ENCODE measurements around the gene DENND6A.
A peak's percentile ranks its signal among the peaks of the same experiment; 100 is the strongest.

The DENND6A gene

DNA sequence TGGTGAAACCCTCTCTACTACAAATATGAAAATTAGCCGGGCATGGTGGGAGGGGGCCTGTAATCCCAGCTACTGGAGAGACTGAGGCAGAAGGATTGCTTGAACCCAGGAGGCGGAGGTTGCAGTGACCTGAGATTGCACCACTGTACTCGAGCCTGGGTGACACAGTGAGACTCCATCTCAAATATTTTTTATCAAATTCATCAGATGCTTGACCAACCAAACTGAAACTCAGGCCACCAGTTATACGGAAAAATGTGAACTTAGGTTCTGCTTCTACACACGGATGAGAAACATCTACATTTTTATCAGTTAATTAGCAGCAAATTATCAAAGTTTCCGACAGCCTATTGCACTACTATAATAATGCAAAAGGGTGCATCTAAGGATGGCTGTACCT lies 100.6 kb downstream of the DENND6A start:
- Histone ChIP-seq H3K36me3 (ENCODE audit: low read length) (peaks cover 4% of the 10 kb centered on the region; the same call in 1 of the 2 replicates), H3K4me3 (ENCODE audit: insufficient read depth, low read length, poor library complexity, severe bottlenecking) (no peak overlapping the region), H2AFZ (ENCODE audit: low read depth, low read length, severe bottlenecking) (no peak overlapping the region), H3K27ac (ENCODE audit: low read depth, low read length) (no peak overlapping the region), H3F3A (ENCODE audit: insufficient read depth) (peaks cover 11% of the 10 kb centered on the region), H3K9me3 (ENCODE audit: insufficient read depth, low read length) (no peaks in the 10 kb centered on the region), H3K79me2 (ENCODE audit: insufficient read depth, low read length) (peaks cover 93% of the 10 kb centered on the region), H4K20me1 (ENCODE audit: low read depth, low read length) (no peaks in the 10 kb centered on the region; the same call in 1 of the 2 replicates), H3K9me2 (replicated peaks; ENCODE audit: insufficient read depth, low read length) (no peaks in the 10 kb centered on the region), H3K9ac (ENCODE audit: low read length) (no peak overlapping the region), H3K4me2 (ENCODE audit: low read depth, low read length, poor library complexity, severe bottlenecking) (no peak overlapping the region), H3K27me3 (ENCODE audit: low read length) (no peaks in the 10 kb centered on the region)
- no peak for TF ChIP-seq EZH2phosphoT487 (conservative IDR thresholded peaks at IDR 0.05; ENCODE audit: low read length)
- TF ChIP-seq, protein P1, sequence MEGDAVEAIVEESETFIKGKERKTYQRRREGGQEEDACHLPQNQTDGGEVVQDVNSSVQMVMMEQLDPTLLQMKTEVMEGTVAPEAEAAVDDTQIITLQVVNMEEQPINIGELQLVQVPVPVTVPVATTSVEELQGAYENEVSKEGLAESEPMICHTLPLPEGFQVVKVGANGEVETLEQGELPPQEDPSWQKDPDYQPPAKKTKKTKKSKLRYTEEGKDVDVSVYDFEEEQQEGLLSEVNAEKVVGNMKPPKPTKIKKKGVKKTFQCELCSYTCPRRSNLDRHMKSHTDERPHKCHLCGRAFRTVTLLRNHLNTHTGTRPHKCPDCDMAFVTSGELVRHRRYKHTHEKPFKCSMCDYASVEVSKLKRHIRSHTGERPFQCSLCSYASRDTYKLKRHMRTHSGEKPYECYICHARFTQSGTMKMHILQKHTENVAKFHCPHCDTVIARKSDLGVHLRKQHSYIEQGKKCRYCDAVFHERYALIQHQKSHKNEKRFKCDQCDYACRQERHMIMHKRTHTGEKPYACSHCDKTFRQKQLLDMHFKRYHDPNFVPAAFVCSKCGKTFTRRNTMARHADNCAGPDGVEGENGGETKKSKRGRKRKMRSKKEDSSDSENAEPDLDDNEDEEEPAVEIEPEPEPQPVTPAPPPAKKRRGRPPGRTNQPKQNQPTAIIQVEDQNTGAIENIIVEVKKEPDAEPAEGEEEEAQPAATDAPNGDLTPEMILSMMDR (IDR thresholded peaks at IDR 0.05; ENCODE audit: insufficient read depth, low read length, poor library complexity, severe bottlenecking), result no peak

DNA sequence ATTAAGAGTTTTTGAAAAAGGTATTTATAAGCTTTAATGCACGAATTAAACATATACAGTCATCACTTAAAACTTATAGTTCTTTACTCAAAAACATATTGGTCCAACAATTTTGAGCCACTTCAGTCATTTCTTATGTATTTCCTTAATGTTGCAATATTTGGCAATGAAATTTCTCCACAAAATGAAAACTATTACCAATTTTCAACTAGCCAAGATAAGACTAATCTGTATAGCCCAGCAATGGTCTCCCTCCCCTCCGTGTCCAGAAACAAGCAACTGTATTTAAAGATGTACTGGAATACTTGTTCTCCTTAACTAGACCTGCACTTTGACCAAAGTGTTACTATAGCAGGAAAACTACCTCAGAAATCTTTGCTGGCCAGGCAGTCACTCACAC lies 105.0 kb downstream of the DENND6A start:
- H3K79me2 ChIP-seq (ENCODE audit: insufficient read depth, low read length), result peaks cover 86% of the 10 kb centered on the region
- H3K27ac ChIP-seq (ENCODE audit: low read depth, low read length), result peak overlapping the region; percentile 20; the same call in 1 of the 2 replicates
- H3K9me3 ChIP-seq (ENCODE audit: insufficient read depth, low read length), result no peaks in the 10 kb centered on the region
- no peak overlapping the region for H2AFZ ChIP-seq (ENCODE audit: low read depth, low read length, severe bottlenecking)
- no peak overlapping the region for H3K4me2 ChIP-seq (ENCODE audit: low read depth, low read length, poor library complexity, severe bottlenecking)
- no peaks in the 10 kb centered on the region for H3K9me2 ChIP-seq (replicated peaks; ENCODE audit: insufficient read depth, low read length)
- TF ChIP-seq EZH2phosphoT487 (conservative IDR thresholded peaks at IDR 0.05; ENCODE audit: low read length), result no peak
- TF ChIP-seq, protein P1 (IDR thresholded peaks at IDR 0.05; ENCODE audit: insufficient read depth, low read length, poor library complexity, severe bottlenecking), result no peak
- H3K4me3 ChIP-seq (ENCODE audit: insufficient read depth, low read length, poor library complexity, severe bottlenecking), result no peak overlapping the region
- peaks cover 2% of the 10 kb centered on the region; the same call in 1 of the 2 replicates for H3K36me3 ChIP-seq (ENCODE audit: low read length)
- H3F3A ChIP-seq (ENCODE audit: insufficient read depth), result peaks cover 7% of the 10 kb centered on the region
- H3K27me3 ChIP-seq (ENCODE audit: low read length), result no peaks in the 10 kb centered on the region
- H4K20me1 ChIP-seq (ENCODE audit: low read depth, low read length), result peaks cover 9% of the 10 kb centered on the region; the same call in 1 of the 2 replicates
- no peak overlapping the region for H3K9ac ChIP-seq (ENCODE audit: low read length)

DNA sequence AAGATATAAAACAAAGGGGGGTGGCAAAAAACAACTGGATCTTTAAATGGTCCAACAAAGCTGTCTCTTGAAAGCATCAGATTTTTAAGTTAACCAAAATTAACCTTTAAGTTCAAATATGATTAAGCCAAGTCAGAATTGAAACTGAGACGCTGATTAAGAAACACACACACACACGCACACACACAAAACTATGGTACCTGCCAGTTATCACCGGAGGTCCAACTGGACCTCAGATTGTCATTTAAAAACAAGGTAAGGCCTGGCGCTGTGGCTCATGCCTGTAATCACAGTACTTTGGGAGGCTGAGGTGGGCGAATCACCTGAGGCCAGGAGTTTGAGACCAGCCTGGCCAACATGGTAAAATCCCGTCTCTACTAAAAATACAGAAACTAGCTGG lies 106.1 kb downstream of the DENND6A start:
- Histone ChIP-seq H3K79me2 (ENCODE audit: insufficient read depth, low read length) (peaks cover 77% of the 10 kb centered on the region), H3K9me2 (replicated peaks; ENCODE audit: insufficient read depth, low read length) (no peaks in the 10 kb centered on the region), H4K20me1 (ENCODE audit: low read depth, low read length) (peaks cover 9% of the 10 kb centered on the region; the same call in 1 of the 2 replicates), H3K36me3 (ENCODE audit: low read length) (peaks cover 2% of the 10 kb centered on the region; the same call in 1 of the 2 replicates), H3K4me2 (ENCODE audit: low read depth, low read length, poor library complexity, severe bottlenecking) (no peak overlapping the region), H3F3A (ENCODE audit: insufficient read depth) (peaks cover 9% of the 10 kb centered on the region), H2AFZ (ENCODE audit: low read depth, low read length, severe bottlenecking) (no peak overlapping the region), H3K27ac (ENCODE audit: low read depth, low read length) (no peak overlapping the region), H3K27me3 (ENCODE audit: low read length) (no peaks in the 10 kb centered on the region), H3K9me3 (ENCODE audit: insufficient read depth, low read length) (no peaks in the 10 kb centered on the region), H3K4me3 (ENCODE audit: insufficient read depth, low read length, poor library complexity, severe bottlenecking) (no peak overlapping the region), H3K9ac (ENCODE audit: low read length) (no peak overlapping the region)
- TF ChIP-seq EZH2phosphoT487 (conservative IDR thresholded peaks at IDR 0.05; ENCODE audit: low read length), result no peak
- TF ChIP-seq, protein P1 (IDR thresholded peaks at IDR 0.05; ENCODE audit: insufficient read depth, low read length, poor library complexity, severe bottlenecking), result no peak
